K562 (cell line): ENCODE measurements around the gene CLTC. TPM values are rescaled to one million over a fixed set of nuclear protein-coding genes. Genes with fewer than 3 reads are reported as not detected.
A peak's percentile ranks its signal among the peaks of the same experiment; 100 is the strongest.

Experiments
- BDP1 ChIP-seq: IDR thresholded peaks from 3 replicates; pipeline ENCODE4 v1.6.1; 2011; ENCODE audit not compliant: insufficient read length, insufficient read depth
- C11orf30 ChIP-seq: fragments of 450-650 bp; IDR thresholded peaks from 2 replicates; pipeline ENCODE4 v1.6.1; 2016; ENCODE audit warnings: low read depth, mild to moderate bottlenecking
- CCAR2 ChIP-seq: fragments of 200-400 bp; formaldehyde crosslinking; IDR thresholded peaks from 2 replicates; pipeline ENCODE4 v1.6.1; 2017; ENCODE audit warnings: mild to moderate bottlenecking, low read depth, low read length
- CHCHD3 ChIP-seq: fragments of 250-450 bp; sonication (Bioruptor Pico); IDR thresholded peaks from 2 replicates; pipeline ENCODE4 v2.1.2; 2022; ENCODE audit warnings: mild to moderate bottlenecking
- CHD4 ChIP-seq: fragments of 200-600 bp; sonication (generic); IDR thresholded peaks from 3 replicates; pipeline ENCODE4 v1.6.1; 2012; ENCODE audit warnings: low read depth, mild to moderate bottlenecking, mixed read lengths, low read length, inconsistent platforms; ENCODE audit not compliant: insufficient read depth, insufficient replicate concordance, poor library complexity, severe bottlenecking
- HEY1 ChIP-seq: fragments of 250-450 bp; sonication (Bioruptor Pico); IDR thresholded peaks from 2 replicates; pipeline ENCODE4 v1.5.0; 2020; ENCODE audit warnings: mild to moderate bottlenecking, moderate library complexity, borderline replicate concordance
- KDM2B ChIP-seq: fragments of 250-450 bp; sonication (Bioruptor Pico); IDR thresholded peaks from 2 replicates; pipeline ENCODE4 v1.8.0; 2021; ENCODE audit warnings: mild to moderate bottlenecking, moderate library complexity
- MYBL2 ChIP-seq, 2 experiments: fragments of 450-650 bp in 1 of 2; sonication (generic) in 1 of 2; formaldehyde crosslinking in 1 of 2; IDR thresholded peaks; 2 replicates each; pipeline versions ENCODE4 v1.6.1 to v1.8.1; 2017 to 2022; ENCODE audit warnings: borderline replicate concordance in 1 of 2, inconsistent platforms in 1 of 2, low read depth in 1 of 2, mild to moderate bottlenecking in 1 of 2, missing genetic modification reagents in 1 of 2, moderate library complexity in 1 of 2
- NFIC ChIP-seq: fragments of 450-650 bp; IDR thresholded peaks from 2 replicates; pipeline ENCODE4 v1.6.1; 2017; ENCODE audit warnings: mild to moderate bottlenecking, inconsistent platforms
- NR1H2 ChIP-seq: sonication (generic); formaldehyde crosslinking; IDR thresholded peaks from 2 replicates; pipeline ENCODE4 v1.4.0; 2020; ENCODE audit warnings: mild to moderate bottlenecking, missing genetic modification reagents
- PML ChIP-seq: IDR thresholded peaks from 2 replicates; pipeline ENCODE4 v1.6.1; 2012; ENCODE audit warnings: low read length, inconsistent platforms
- POLR2AphosphoS5 ChIP-seq: IDR thresholded peaks from 2 replicates; pipeline ENCODE4 v1.6.1; 2011; ENCODE audit warnings: mild to moderate bottlenecking, low read depth, low read length, moderate library complexity; ENCODE audit not compliant: control insufficient read depth, insufficient read depth
- SAFB ChIP-seq: fragments of 200-400 bp; formaldehyde crosslinking; IDR thresholded peaks from 2 replicates; pipeline ENCODE4 v1.6.1; 2017; ENCODE audit warnings: low read depth, low read length, borderline replicate concordance
- SIN3A ChIP-seq, 2 experiments: fragments of 150-350 bp in 1 of 2; IDR thresholded peaks; 2 replicates each; pipeline ENCODE4 v1.6.1; 2011 to 2016; ENCODE audit warnings: borderline replicate concordance in 2 of 2, low read depth in 2 of 2, low read length in 2 of 2, mild to moderate bottlenecking in 2 of 2, moderate library complexity in 2 of 2; ENCODE audit not compliant: control insufficient read depth in 1 of 2
- SMAD1 ChIP-seq: fragments of 150-350 bp; IDR thresholded peaks from 2 replicates; pipeline ENCODE4 v1.6.1; 2014; ENCODE audit warnings: low read length, low read depth; ENCODE audit not compliant: partially characterized antibody
- SMARCA4 ChIP-seq: fragments of 450-650 bp; IDR thresholded peaks from 2 replicates; pipeline ENCODE4 v1.6.1; 2016
- SNIP1 ChIP-seq: fragments of 450-650 bp; IDR thresholded peaks from 2 replicates; pipeline ENCODE4 v1.7.1; 2017; ENCODE audit warnings: low read depth, mild to moderate bottlenecking
- U2AF1 ChIP-seq: fragments of 200-400 bp; formaldehyde crosslinking; optimal IDR thresholded peaks from 2 replicates; pipeline ENCODE3; 2017; ENCODE audit warnings: mild to moderate bottlenecking, low read depth, low read length, moderate library complexity
- XRCC3 ChIP-seq: fragments of 450-650 bp; IDR thresholded peaks from 2 replicates; pipeline ENCODE4 v1.6.1; 2017; ENCODE audit warnings: mild to moderate bottlenecking, moderate library complexity
- ZFX ChIP-seq: sonication (generic); formaldehyde crosslinking; IDR thresholded peaks from 2 replicates; pipeline ENCODE4 v1.8.0; 2022; ENCODE audit warnings: mild to moderate bottlenecking, missing genetic modification reagents, moderate library complexity
- ZNF174 ChIP-seq: fragments of 250-450 bp; sonication (Bioruptor Pico); IDR thresholded peaks from 2 replicates; pipeline ENCODE4 v1.4.0; 2020; ENCODE audit warnings: mild to moderate bottlenecking
- ZNF274 ChIP-seq: IDR thresholded peaks from 2 replicates; pipeline ENCODE4 v1.6.1; 2011; ENCODE audit warnings: low read depth, mild to moderate bottlenecking, low read length, moderate library complexity, borderline replicate concordance
- ZNF431 ChIP-seq: sonication (generic); formaldehyde crosslinking; IDR thresholded peaks from 2 replicates; pipeline ENCODE4 v1.8.0; 2022; ENCODE audit warnings: mild to moderate bottlenecking, missing genetic modification reagents
- polyA plus RNA-seq, 8 experiments: library from polyadenylated mRNA; depleted of rRNA in 4 of 8; stranded (reverse) in 5 of 8; unstranded in 3 of 8; fragments of >200 nt; fragmentation: Nextera tagmentation in 2 of 8; fragmentation: Illumina TruSeq in 1 of 8; extraction: Ambion mirVana in 2 of 8; extraction: Trizol in 1 of 8; gene quantifications; 2 replicates each; pipeline versions ENCODE4 v1.2.1 to v1.2.3, GENCODE V29; 2011 to 2014; ENCODE audit warnings: inconsistent platforms in 1 of 8, missing spikeins in 1 of 8
- total RNA-seq, 7 experiments: library from RNA; depleted of rRNA in 6 of 7; stranded (reverse); fragments of >200 nt in 6 of 7; fragmentation: Illumina TruSeq in 2 of 7; extraction: Trizol in 2 of 7; gene quantifications; 2 replicates each; pipeline versions ENCODE4 v1.2.1 to v1.2.3, GENCODE V29; 2011 to 2021; ENCODE audit warnings: low replicate concordance in 1 of 7
- TF ChIP-seq, protein P1 (sequence below): sonication (generic); formaldehyde crosslinking; IDR thresholded peaks from 2 replicates; pipeline ENCODE4 v1.5.0; 2020; ENCODE audit warnings: missing genetic modification reagents
- TF ChIP-seq, protein P2 (sequence below): sonication (generic); formaldehyde crosslinking; IDR thresholded peaks from 2 replicates; pipeline ENCODE4 v1.8.1; 2023; ENCODE audit warnings: mild to moderate bottlenecking, missing genetic modification reagents
- TF ChIP-seq, protein P3 (sequence below): fragments of 450-650 bp; IDR thresholded peaks from 2 replicates; pipeline ENCODE4 v1.6.1; 2016; ENCODE audit warnings: mild to moderate bottlenecking

Gene CLTC
- total and polyA plus RNA-seq, 9 of the 15 experiments (the other 6 are each of a cell fraction or from before 2014, with no cell fraction given): 115 to 267 (median 174) TPM

DNA sequence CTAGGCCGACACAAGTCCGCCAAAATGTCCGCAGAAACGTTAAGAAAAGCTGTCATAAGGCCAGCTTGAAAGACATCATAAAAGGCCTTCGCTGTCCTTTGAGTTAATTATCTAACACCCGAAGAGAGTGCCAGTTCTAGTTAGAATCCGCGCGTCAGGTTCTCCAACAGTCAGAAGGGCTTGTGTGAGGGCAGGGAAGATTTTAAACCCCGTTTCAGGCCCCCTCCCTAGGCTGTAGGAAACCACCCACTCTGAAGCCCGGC lies 729 bp upstream of the CLTC start (continued):
- TF ChIP-seq, protein P1, sequence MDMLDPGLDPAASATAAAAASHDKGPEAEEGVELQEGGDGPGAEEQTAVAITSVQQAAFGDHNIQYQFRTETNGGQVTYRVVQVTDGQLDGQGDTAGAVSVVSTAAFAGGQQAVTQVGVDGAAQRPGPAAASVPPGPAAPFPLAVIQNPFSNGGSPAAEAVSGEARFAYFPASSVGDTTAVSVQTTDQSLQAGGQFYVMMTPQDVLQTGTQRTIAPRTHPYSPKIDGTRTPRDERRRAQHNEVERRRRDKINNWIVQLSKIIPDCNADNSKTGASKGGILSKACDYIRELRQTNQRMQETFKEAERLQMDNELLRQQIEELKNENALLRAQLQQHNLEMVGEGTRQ (CRISPR knock-in tag): no peak
- TF ChIP-seq HEY1 (CRISPR knock-in tag): no peak
- no peak for TF ChIP-seq U2AF1
- TF ChIP-seq SMAD1: no peak
- no peak; the same call in 1 of the 2 replicates for TF ChIP-seq ZFX
- TF ChIP-seq ZNF274: no peak
- TF ChIP-seq ZNF431 (CRISPR knock-in tag): no peak
- no peak for TF ChIP-seq SNIP1
- TF ChIP-seq, protein P2, sequence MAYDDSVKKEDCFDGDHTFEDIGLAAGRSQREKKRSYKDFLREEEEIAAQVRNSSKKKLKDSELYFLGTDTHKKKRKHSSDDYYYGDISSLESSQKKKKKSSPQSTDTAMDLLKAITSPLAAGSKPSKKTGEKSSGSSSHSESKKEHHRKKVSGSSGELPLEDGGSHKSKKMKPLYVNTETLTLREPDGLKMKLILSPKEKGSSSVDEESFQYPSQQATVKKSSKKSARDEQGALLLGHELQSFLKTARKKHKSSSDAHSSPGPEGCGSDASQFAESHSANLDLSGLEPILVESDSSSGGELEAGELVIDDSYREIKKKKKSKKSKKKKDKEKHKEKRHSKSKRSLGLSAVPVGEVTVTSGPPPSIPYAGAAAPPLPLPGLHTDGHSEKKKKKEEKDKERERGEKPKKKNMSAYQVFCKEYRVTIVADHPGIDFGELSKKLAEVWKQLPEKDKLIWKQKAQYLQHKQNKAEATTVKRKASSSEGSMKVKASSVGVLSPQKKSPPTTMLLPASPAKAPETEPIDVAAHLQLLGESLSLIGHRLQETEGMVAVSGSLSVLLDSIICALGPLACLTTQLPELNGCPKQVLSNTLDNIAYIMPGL (CRISPR knock-in tag): no peak
- peak; percentile 76 for TF ChIP-seq PML
- TF ChIP-seq SAFB: no peak
- TF ChIP-seq C11orf30: no peak
- 0 out of 4 replicates have a peak, but pooled peaks of 1 of the 2 experiments have one; percentile 78 for TF ChIP-seq SIN3A (IDR thresholded peaks at IDR 0.05; ENCODE audit: borderline replicate concordance in 2 of 2, control insufficient read depth in 1 of 2, low read depth in 2 of 2, low read length in 2 of 2)
- TF ChIP-seq NR1H2: 0 out of 2 replicates have a peak, but pooled peaks have one; percentile 19
- TF ChIP-seq KDM2B: 0 out of 2 replicates have a peak, but pooled peaks have one; percentile 32
- no peak for TF ChIP-seq NFIC
- TF ChIP-seq CHCHD3 (CRISPR knock-in tag): no peak; the same call in 1 of the 2 replicates
- TF ChIP-seq MYBL2 (IDR thresholded peaks at IDR 0.05; ENCODE audit: low read depth): no peak
- no peak for TF ChIP-seq MYBL2 (CRISPR knock-in tag; IDR thresholded peaks at IDR 0.05; ENCODE audit: borderline replicate concordance)
- no peak for TF ChIP-seq XRCC3
- TF ChIP-seq CCAR2: no peak
- TF ChIP-seq SMARCA4: no peak
- no peak for TF ChIP-seq BDP1
- TF ChIP-seq, protein P3, sequence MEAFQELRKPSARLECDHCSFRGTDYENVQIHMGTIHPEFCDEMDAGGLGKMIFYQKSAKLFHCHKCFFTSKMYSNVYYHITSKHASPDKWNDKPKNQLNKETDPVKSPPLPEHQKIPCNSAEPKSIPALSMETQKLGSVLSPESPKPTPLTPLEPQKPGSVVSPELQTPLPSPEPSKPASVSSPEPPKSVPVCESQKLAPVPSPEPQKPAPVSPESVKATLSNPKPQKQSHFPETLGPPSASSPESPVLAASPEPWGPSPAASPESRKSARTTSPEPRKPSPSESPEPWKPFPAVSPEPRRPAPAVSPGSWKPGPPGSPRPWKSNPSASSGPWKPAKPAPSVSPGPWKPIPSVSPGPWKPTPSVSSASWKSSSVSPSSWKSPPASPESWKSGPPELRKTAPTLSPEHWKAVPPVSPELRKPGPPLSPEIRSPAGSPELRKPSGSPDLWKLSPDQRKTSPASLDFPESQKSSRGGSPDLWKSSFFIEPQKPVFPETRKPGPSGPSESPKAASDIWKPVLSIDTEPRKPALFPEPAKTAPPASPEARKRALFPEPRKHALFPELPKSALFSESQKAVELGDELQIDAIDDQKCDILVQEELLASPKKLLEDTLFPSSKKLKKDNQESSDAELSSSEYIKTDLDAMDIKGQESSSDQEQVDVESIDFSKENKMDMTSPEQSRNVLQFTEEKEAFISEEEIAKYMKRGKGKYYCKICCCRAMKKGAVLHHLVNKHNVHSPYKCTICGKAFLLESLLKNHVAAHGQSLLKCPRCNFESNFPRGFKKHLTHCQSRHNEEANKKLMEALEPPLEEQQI: peak; percentile 15; the same call in 1 of the 2 replicates
- no peak for TF ChIP-seq ZNF174
- peak; percentile 89 for TF ChIP-seq POLR2AphosphoS5
- no peak for TF ChIP-seq CHD4
